Posterior vena cava (tissue), 2 donors: ENCODE data around the gene BRAT1. TPM values are rescaled to one million over a fixed set of nuclear protein-coding genes. Genes with fewer than 3 reads are reported as not detected.

ENCODE experiments used
- DNase-seq: peaks from one replicate; pipeline ENCODE4 v3.0.0-alpha.2; 2020; ENCODE audit warnings: low spot score
- intact Hi-C, 2 donors: fragments of 100-400 bp; cut with DNase I; formaldehyde crosslinking; loops; one replicate each; pipeline versions ENCODE4 v1.14.1 to v1.14.2; 2022 to 2023
- microRNA-seq, 2 donors: library from miRNA; unstranded; fragments of <30 nt; microRNA quantifications; one replicate each; pipeline ENCODE4 v1.2.0, GENCODE V29; 2020 to 2021; ENCODE audit warnings: borderline microRNAs expressed in 2 of 2
- total RNA-seq, 2 donors: library from RNA; stranded (reverse); fragmentation: NEBNext Ultra II Directional; extraction: Animal tissue kit (Norgen Biotek cat#: 25700); gene quantifications; one replicate each; pipeline ENCODE4 v1.2.1, GENCODE V29; 2021
- donor health status: DM: yes; HTN: yes; CAD: no.
- donor health status: DM: yes; HTN: yes; CAD: no.

BRAT1 gene
- total RNA-seq, 2 donors from 2014 or later: 16.3 to 17.2 TPM

- intact Hi-C loops: no loop called here
- no peak for DNase-seq
These were observed 59.7 kb downstream of the BRAT1 start for GRCh38 chr7:2495418-2496299.

DNA sequence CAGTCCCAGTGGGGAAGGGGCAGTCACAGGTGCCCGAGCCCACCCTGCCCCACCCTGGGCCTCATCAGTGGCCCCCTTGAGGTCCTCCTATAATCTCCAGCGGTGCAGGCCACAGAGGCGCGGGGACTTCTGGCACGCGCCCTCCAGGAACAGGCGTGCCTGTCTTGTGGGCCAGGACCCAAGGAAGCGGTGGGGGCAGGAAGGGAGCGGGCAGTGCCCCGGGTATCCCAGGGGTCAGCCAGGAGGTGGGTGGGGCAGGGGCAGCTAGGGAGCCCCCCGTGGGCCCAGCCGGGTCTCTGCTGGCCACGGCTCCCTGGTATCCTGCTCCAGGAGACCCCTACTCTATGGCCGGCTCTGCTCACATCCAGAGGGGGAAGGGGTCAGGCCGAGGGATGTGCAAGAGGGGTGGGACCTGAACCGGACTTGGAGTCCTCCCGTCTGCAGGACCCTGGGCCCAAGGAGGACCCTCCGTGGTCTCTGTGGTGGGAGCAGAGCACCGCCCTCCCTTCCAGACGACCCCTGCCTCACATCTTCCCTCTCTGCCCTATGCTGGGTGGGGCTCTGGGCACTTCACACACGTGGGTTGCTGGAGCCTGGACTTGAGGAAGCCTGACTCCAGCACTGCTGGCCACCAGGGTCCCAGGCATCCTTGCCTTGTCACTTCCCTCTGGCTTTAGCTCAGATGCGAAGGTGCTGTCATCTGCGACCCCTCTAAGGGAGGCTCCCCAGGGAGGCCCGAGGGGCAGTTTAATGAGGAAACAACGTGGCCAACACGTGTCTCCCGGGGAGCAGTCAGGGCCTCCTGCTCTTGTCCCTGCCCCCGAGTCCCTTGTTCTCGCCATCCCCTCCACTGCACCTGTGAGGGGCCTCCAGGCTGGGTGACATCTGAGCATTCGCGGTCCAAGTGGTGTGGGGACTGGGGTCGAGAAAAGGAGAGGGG, 60.9 kb downstream of the BRAT1 start:
- no peak for DNase-seq
- intact Hi-C loops: no loop called here

DNA sequence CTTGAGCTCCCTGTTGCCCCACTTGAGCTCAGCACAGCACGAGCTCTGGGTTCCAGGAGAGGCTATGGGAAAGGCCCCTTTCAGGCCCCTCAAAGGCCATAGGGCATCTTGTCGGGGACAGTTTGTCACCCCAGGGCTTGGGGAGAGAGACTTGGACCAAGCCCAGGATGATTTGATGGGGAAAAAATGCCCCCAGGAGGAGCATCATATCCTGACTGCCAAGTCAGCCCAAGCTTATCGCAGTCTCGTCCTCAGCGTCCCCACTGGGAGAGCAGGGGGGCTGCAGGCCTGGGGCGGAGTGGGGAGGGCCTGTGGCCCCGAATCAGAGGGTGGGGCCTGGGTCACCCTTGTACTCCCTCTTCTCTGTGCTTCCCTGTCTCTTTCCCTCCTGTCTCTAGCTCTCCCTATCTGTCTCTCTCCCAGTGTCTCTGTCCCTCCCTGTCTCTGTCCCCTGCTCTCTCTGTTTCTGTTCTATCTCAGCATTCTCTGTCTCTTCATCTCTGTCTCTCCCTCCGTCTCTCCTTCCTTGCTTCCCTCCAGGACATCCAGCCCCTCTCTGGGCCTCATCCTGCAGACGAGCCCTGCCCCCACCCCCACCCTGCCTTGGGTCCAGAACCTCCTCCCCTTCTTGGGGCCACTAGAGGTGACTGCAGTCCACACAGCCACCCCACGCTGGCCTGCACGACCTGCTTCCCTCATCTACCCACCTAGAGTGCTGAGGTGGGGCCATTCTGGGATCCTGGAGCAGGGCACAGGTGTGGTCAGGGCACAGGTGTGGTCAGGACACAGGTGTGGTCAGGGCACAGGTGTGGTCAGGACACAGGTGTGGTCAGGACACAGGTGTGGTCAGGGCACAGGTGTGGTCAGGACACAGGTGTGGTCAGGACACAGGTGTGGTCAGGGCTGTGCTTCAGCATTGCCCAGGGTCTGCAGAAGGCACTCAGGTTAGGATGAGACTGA, 61.8 kb downstream of the BRAT1 start:
- intact Hi-C loops: no loop called here
- no peak for DNase-seq

GRCh38 chr7:2492038-2492437, 63.3 kb downstream of the BRAT1 start:
- no peak for DNase-seq
- intact Hi-C loops: no loop called here

GRCh38 chr7:2490181-2490651, 65.1 kb downstream of the BRAT1 start:
- intact Hi-C loops: no loop called here

GRCh38 chr7:2488681-2489080, 66.6 kb downstream of the BRAT1 start:
- intact Hi-C loops: no loop called here

More at GRCh38 chr7:2490181-2490651, 65.1 kb downstream of the BRAT1 start:
- DNase-seq: no peak

DNA sequence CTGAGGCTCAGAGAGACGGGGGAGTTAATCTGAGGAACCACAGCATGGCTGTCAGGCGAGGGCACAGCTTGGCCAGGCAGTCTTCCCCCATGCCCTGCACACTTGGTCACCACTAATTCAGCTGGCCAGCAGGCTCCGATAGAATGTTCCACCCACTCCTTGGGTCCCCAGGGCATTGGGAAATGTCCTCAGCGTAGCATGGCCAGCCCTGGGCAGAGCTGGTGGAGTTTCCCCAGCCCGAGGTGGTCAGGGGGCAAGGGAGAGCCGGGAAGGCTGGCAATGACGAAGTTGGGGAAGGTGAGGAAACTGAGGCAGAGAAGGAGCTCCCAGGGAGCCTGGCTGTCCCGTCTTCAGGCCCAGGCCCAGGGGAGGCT, 67.1 kb downstream of the BRAT1 start:
- intact Hi-C loops: no loop called here

More at GRCh38 chr7:2488681-2489080, 66.6 kb downstream of the BRAT1 start:
- DNase-seq: no peak

More for the DNA sequence above, 67.1 kb downstream of the BRAT1 start:
- DNase-seq: peak; percentile 92

Small RNA genes within 50 kb of the gene (microRNA-seq; reads per million reads assigned to microRNA genes)
- gene MIR4648: 0 reads per million in 2 donors

Other genes with a start within 250 kb of the BRAT1 start
- gene SNX8, start 241.1 kb downstream of the BRAT1 start, total RNA-seq: 10 to 100 TPM; 34.2 to 35.9 TPM
- gene EIF3B, start 200.7 kb downstream of the BRAT1 start, total RNA-seq: 10 to 100 TPM; 78.1 to 90.1 TPM
- gene CHST12, start 151.9 kb downstream of the BRAT1 start, total RNA-seq: 10 to 100 TPM; 21.4 to 28.3 TPM
- gene GRIFIN, start 79.1 kb downstream of the BRAT1 start, total RNA-seq: not detected
- 10 to 100 TPM; 15.2 to 16.5 TPM for gene LFNG, start 35.8 kb downstream of the BRAT1 start, total RNA-seq
- gene IQCE, start 3.5 kb upstream of the BRAT1 start, total RNA-seq: 10 to 100 TPM; 14.6 to 19.1 TPM
- gene TTYH3, start 76.5 kb upstream of the BRAT1 start, total RNA-seq: 10 to 100 TPM; 50.1 to 51.6 TPM
- 1 to 10 TPM in 1 of 2 donors, under 1 TPM in 1; 0.32 to 1.1 TPM for gene AMZ1, start 132.7 kb upstream of the BRAT1 start, total RNA-seq